ENCODE data around the gene FOXO3.

FOXO3 gene

GRCh38 chr6:108578595-108579327, 18.0 kb downstream of the FOXO3 start:
- no peak overlapping the region for H3K27ac Mint-ChIP-seq
- H3K9me3 Mint-ChIP-seq = no peaks in the 10 kb centered on the region
- no peaks in the 10 kb centered on the region for H3K27me3 Mint-ChIP-seq
- no peak for ATAC-seq
- no peaks in the 10 kb centered on the region for H3K36me3 Mint-ChIP-seq (ENCODE audit: low read depth)
- no peak for DNase-seq
- H3K4me3 Mint-ChIP-seq = no peak overlapping the region
- H3K4me1 Mint-ChIP-seq = peaks cover 55% of the 10 kb centered on the region

GRCh38 chr6:108579328-108579721, 18.6 kb downstream of the FOXO3 start:
- Mint-ChIP-seq H3K27me3 (no peaks in the 10 kb centered on the region), H3K36me3 (ENCODE audit: low read depth) (no peaks in the 10 kb centered on the region), H3K9me3 (no peaks in the 10 kb centered on the region), H3K27ac (no peak overlapping the region), H3K4me3 (no peak overlapping the region), H3K4me1 (peaks cover 56% of the 10 kb centered on the region)
- ATAC-seq (no peak), DNase-seq (no peak)

GRCh38 chr6:108580646-108581045, 19.9 kb downstream of the FOXO3 start:
- DNase-seq (no peak), ATAC-seq (no peak)
- no peak overlapping the region for H3K27ac Mint-ChIP-seq
- H3K27me3 Mint-ChIP-seq = no peaks in the 10 kb centered on the region
- H3K4me3 Mint-ChIP-seq = no peak overlapping the region
- no peaks in the 10 kb centered on the region for H3K9me3 Mint-ChIP-seq
- no peaks in the 10 kb centered on the region for H3K36me3 Mint-ChIP-seq (ENCODE audit: low read depth)
- peaks cover 47% of the 10 kb centered on the region for H3K4me1 Mint-ChIP-seq

- H3K36me3 Mint-ChIP-seq (ENCODE audit: low read depth) = no peaks in the 10 kb centered on the region
- DNase-seq (no peak), ATAC-seq (peak; percentile 49)
- H3K4me1 Mint-ChIP-seq = peaks cover 44% of the 10 kb centered on the region
- no peaks in the 10 kb centered on the region for H3K27me3 Mint-ChIP-seq
- no peaks in the 10 kb centered on the region for H3K9me3 Mint-ChIP-seq
- no peak overlapping the region for H3K4me3 Mint-ChIP-seq
- H3K27ac Mint-ChIP-seq = no peak overlapping the region
Measured at GRCh38 chr6:108581237-108581931, 20.7 kb downstream of the FOXO3 start.

- Mint-ChIP-seq H3K4me1 (peaks cover 39% of the 10 kb centered on the region), H3K27ac (no peak overlapping the region)
Measured at GRCh38 chr6:108581932-108582475, 21.3 kb downstream of the FOXO3 start.

GRCh38 chr6:108582618-108583017, 21.9 kb downstream of the FOXO3 start:
- H3K4me3 Mint-ChIP-seq = no peak overlapping the region
- no peaks in the 10 kb centered on the region for H3K9me3 Mint-ChIP-seq
- no peaks in the 10 kb centered on the region for H3K27me3 Mint-ChIP-seq
- H3K4me1 Mint-ChIP-seq = peaks cover 36% of the 10 kb centered on the region
- no peaks in the 10 kb centered on the region for H3K36me3 Mint-ChIP-seq (ENCODE audit: low read depth)
- ATAC-seq = no peak
- no peak overlapping the region for H3K27ac Mint-ChIP-seq
- DNase-seq = no peak

More at GRCh38 chr6:108581932-108582475, 21.3 kb downstream of the FOXO3 start:
- no peaks in the 10 kb centered on the region for H3K36me3 Mint-ChIP-seq (ENCODE audit: low read depth)
- H3K9me3 Mint-ChIP-seq = no peaks in the 10 kb centered on the region
- no peak overlapping the region for H3K4me3 Mint-ChIP-seq
- DNase-seq (no peak), ATAC-seq (no peak)
- H3K27me3 Mint-ChIP-seq = no peaks in the 10 kb centered on the region

- Mint-ChIP-seq H3K36me3 (ENCODE audit: low read depth) (no peaks in the 10 kb centered on the region), H3K4me3 (no peak overlapping the region), H3K27ac (no peak overlapping the region), H3K27me3 (no peaks in the 10 kb centered on the region), H3K4me1 (peaks cover 51% of the 10 kb centered on the region), H3K9me3 (no peaks in the 10 kb centered on the region)
- ATAC-seq (no peak), DNase-seq (no peak)
Measured at GRCh38 chr6:108584323-108584722, 23.6 kb downstream of the FOXO3 start.

GRCh38 chr6:108585359-108585758, 24.6 kb downstream of the FOXO3 start:
- H3K9me3 Mint-ChIP-seq = no peaks in the 10 kb centered on the region
- DNase-seq (no peak), ATAC-seq (no peak)
- H3K27me3 Mint-ChIP-seq = no peaks in the 10 kb centered on the region
- H3K27ac Mint-ChIP-seq = no peak overlapping the region
- no peak overlapping the region for H3K4me3 Mint-ChIP-seq
- H3K4me1 Mint-ChIP-seq = peaks cover 57% of the 10 kb centered on the region
- H3K36me3 Mint-ChIP-seq (ENCODE audit: low read depth) = no peaks in the 10 kb centered on the region

GRCh38 chr6:108585921-108586536, 25.3 kb downstream of the FOXO3 start:
- Mint-ChIP-seq H3K27ac (no peak overlapping the region), H3K36me3 (ENCODE audit: low read depth) (no peaks in the 10 kb centered on the region), H3K9me3 (no peaks in the 10 kb centered on the region), H3K27me3 (no peaks in the 10 kb centered on the region), H3K4me1 (peaks cover 58% of the 10 kb centered on the region), H3K4me3 (no peak overlapping the region)
- DNase-seq (no peak), ATAC-seq (no peak)

GRCh38 chr6:108587258-108588059, 26.7 kb downstream of the FOXO3 start:
- peaks cover 55% of the 10 kb centered on the region for H3K4me1 Mint-ChIP-seq
- DNase-seq (no peak), ATAC-seq (no peak)
- H3K27ac Mint-ChIP-seq = no peak overlapping the region
- no peaks in the 10 kb centered on the region for H3K9me3 Mint-ChIP-seq
- H3K36me3 Mint-ChIP-seq (ENCODE audit: low read depth) = no peaks in the 10 kb centered on the region
- no peaks in the 10 kb centered on the region for H3K27me3 Mint-ChIP-seq
- H3K4me3 Mint-ChIP-seq = no peak overlapping the region

GRCh38 chr6:108588586-108588985, 27.9 kb downstream of the FOXO3 start:
- ATAC-seq (no peak), DNase-seq (no peak)
- Mint-ChIP-seq H3K4me1 (peaks cover 56% of the 10 kb centered on the region), H3K9me3 (no peaks in the 10 kb centered on the region), H3K36me3 (ENCODE audit: low read depth) (no peaks in the 10 kb centered on the region), H3K4me3 (no peak overlapping the region), H3K27me3 (no peaks in the 10 kb centered on the region), H3K27ac (no peak overlapping the region)

- H3K4me1 Mint-ChIP-seq = peaks cover 59% of the 10 kb centered on the region
- H3K27me3 Mint-ChIP-seq = no peaks in the 10 kb centered on the region
- no peaks in the 10 kb centered on the region for H3K9me3 Mint-ChIP-seq
- H3K36me3 Mint-ChIP-seq (ENCODE audit: low read depth) = no peaks in the 10 kb centered on the region
- no peak overlapping the region for H3K4me3 Mint-ChIP-seq
- H3K27ac Mint-ChIP-seq = no peak overlapping the region
- ATAC-seq (peak; percentile 35), DNase-seq (no peak)
Measured at GRCh38 chr6:108589244-108589791, 28.6 kb downstream of the FOXO3 start.

GRCh38 chr6:108591040-108591816, 30.5 kb downstream of the FOXO3 start:
- Mint-ChIP-seq H3K36me3 (ENCODE audit: low read depth) (no peaks in the 10 kb centered on the region), H3K9me3 (no peaks in the 10 kb centered on the region), H3K27ac (no peak overlapping the region), H3K27me3 (no peaks in the 10 kb centered on the region), H3K4me1 (peaks cover 67% of the 10 kb centered on the region), H3K4me3 (no peak overlapping the region)
- DNase-seq = no peak
- no peak for ATAC-seq
